ENCODE data around the gene SELENON. TPM values are rescaled to one million over a fixed set of nuclear protein-coding genes. Genes with fewer than 3 reads are reported as not detected.
A peak's percentile ranks its signal among the peaks of the same experiment; 100 is the strongest.

SELENON gene
- total RNA-seq, 2 donors from 2014 or later, result 22.8 to 27.4 TPM

DNA sequence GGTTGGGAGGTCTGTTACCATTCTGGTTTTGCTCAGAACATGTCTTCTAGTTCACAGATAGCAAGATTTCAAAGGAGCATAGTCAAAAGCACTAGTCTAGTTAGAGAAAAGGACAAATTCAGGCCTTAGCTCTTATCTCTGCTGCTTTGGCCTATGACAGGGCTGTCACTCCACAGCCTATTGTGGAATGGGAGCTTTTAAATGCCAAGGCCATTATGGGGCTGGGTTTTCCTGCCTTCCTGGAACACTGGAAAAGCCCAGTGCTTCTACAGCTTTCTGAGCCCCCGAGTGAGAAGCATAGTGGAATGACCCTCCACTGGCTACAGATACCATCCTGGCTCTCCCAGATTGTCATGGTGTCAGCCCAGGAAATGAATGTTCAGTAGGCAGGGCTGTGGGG is 29.1 kb downstream of the SELENON start:
- Histone ChIP-seq H3K4me3 (no peak overlapping the region), H3K36me3 (replicated peaks in 1 of 2; ENCODE audit: insufficient read depth in 1 of 2, low read depth in 2 of 2) (peaks cover 0 to 2% of the 10 kb centered on the region in 2 donors), H3K27ac (peak overlapping the region in 1 of 4 donors; percentile 3), H3K4me1 (peaks cover 28% of the 10 kb centered on the region), H3K9me3 (no peaks in the 10 kb centered on the region), H3K27me3 (no peaks in the 10 kb centered on the region)
- ATAC-seq (peak; percentile 30), DNase-seq (no peak)
- WGBS, 2 donors, result 18 to 40% methylated on average over 1 of the region's 1 CpG
- intact Hi-C loops (cut with DNase I), result no loop called here
- TF ChIP-seq, protein P1, sequence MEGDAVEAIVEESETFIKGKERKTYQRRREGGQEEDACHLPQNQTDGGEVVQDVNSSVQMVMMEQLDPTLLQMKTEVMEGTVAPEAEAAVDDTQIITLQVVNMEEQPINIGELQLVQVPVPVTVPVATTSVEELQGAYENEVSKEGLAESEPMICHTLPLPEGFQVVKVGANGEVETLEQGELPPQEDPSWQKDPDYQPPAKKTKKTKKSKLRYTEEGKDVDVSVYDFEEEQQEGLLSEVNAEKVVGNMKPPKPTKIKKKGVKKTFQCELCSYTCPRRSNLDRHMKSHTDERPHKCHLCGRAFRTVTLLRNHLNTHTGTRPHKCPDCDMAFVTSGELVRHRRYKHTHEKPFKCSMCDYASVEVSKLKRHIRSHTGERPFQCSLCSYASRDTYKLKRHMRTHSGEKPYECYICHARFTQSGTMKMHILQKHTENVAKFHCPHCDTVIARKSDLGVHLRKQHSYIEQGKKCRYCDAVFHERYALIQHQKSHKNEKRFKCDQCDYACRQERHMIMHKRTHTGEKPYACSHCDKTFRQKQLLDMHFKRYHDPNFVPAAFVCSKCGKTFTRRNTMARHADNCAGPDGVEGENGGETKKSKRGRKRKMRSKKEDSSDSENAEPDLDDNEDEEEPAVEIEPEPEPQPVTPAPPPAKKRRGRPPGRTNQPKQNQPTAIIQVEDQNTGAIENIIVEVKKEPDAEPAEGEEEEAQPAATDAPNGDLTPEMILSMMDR (IDR thresholded peaks at IDR 0.05), result no peak
- no peak for TF ChIP-seq POLR2A (IDR thresholded peaks at IDR 0.05)

DNA sequence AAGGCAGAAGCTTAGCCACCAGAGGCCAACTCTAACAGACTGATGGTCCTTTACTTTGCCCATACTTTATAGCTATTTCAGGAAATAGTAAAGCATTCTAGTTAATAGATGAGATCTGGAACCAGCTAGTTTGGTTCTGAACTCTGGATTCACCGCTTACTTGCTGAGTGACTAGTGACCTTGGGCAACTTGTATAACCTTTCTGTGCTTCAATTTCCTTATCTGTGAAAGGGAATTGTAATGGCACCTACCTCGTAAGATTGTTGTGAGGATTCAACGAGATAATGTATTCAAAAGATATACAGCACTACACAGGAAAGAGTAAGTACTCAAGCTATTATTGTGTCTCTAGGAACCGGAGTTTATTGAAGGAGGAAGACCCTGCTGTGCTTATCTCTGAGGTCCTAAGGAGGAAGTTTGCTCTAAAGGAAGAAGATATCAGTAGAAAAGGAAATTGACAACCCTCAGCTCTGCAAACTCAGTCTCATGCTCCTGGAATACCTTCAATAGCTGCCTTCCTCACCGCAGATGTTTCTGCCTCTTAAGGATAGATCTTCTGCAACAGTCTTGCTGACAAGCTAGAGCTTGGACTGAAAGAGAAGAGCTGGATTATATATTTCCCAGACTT is 31.7 kb downstream of the SELENON start:
- intact Hi-C loops (cut with DNase I), result loop anchor here (10.0 kb wide), 1 partner anchor 173 kb away; no protein-coding TSS in a partner anchor
- WGBS, 2 donors, result 28 to 34% methylated on average over 5 of the region's 5 CpGs
- H3K9me3 ChIP-seq, result no peaks in the 10 kb centered on the region
- peaks cover 0 to under 1% of the 10 kb centered on the region in 2 donors for H3K36me3 ChIP-seq (replicated peaks in 1 of 2; ENCODE audit: insufficient read depth in 1 of 2, low read depth in 2 of 2)
- no peaks in the 10 kb centered on the region for H3K27me3 ChIP-seq
- TF ChIP-seq, protein P1 (IDR thresholded peaks at IDR 0.05), result no peak
- no peak for TF ChIP-seq POLR2A (IDR thresholded peaks at IDR 0.05)
- no peak overlapping the region for H3K27ac ChIP-seq
- ATAC-seq (no peak), DNase-seq (no peak)
- peaks cover 28% of the 10 kb centered on the region for H3K4me1 ChIP-seq
- H3K4me3 ChIP-seq, result no peak overlapping the region

DNA sequence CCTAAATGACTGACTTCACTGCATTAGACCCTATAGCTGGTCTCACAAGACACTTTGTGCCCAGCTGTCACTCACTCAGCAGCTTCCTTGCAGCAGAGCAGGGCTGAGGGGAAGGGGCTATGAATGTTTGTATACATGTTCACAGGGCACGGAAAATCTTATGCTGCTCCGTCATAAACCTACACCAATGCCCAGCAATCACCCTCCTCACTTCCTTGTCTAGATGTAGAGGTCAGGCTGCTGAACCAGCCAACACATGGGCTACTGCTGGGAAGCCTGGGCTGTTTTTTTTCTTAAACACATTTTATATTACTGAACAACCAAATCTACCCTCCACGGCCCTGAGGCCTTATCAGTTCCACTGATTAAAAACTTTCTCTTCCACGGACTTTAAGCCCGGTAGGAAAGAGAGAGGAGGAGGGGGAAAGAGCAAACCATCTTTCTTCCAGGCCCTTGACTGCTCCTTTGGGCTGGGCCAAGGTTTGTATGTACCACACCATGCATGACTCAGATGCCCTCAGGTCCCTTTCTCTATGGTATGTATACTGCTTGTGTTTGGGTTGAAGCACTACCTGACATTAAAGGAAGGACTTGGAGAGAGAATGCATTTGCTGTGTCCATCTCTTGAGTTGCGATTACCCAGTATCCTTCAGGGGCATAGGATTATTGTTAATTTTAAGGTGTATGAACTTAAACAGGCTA is 32.5 kb downstream of the SELENON start:
- WGBS, 2 donors, result 39 to 43% methylated on average over 6 of the region's 6 CpGs
- Histone ChIP-seq H3K4me1 (peaks cover 35% of the 10 kb centered on the region), H3K27me3 (no peaks in the 10 kb centered on the region), H3K9me3 (no peaks in the 10 kb centered on the region), H3K4me3 (no peak overlapping the region), H3K27ac (peak overlapping the region in 2 of 4 donors; percentile 3 to 8), H3K36me3 (replicated peaks in 1 of 2; ENCODE audit: insufficient read depth in 1 of 2, low read depth in 2 of 2) (no peaks in the 10 kb centered on the region)
- DNase-seq (no peak), ATAC-seq (no peak)
- intact Hi-C loops (cut with DNase I), result loop anchor here (10.0 kb wide), 1 partner anchor 172 kb away; no protein-coding TSS in a partner anchor
- TF ChIP-seq, protein P1 (IDR thresholded peaks at IDR 0.05), result no peak
- no peak for TF ChIP-seq POLR2A (IDR thresholded peaks at IDR 0.05)

DNA sequence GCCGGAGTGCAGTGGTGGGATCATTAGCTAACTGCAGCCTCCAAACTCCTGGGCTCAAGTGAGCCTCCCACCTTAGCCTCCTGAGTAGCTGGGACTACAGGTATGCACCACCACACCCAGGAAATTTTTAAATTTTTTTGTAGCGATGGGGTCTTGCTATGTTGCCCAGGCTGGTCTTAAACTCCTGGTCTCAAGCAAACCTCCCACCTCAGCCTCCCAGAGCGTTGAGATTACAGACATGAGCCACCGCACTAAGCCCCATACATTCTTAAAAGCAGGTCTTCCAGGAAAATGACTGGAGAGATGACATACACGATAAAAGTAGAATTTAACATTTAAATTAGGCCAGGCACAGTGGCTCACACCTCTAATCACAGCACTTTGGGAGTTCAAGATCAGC is 33.2 kb downstream of the SELENON start:
- 90 to 97% methylated on average over 5 of the region's 5 CpGs for WGBS, 2 donors
- ATAC-seq, result no peak
- no peak overlapping the region for H3K4me3 ChIP-seq
- H3K27ac ChIP-seq, result no peak overlapping the region
- TF ChIP-seq, protein P1 (IDR thresholded peaks at IDR 0.05), result no peak
- TF ChIP-seq POLR2A (IDR thresholded peaks at IDR 0.05), result no peak
- no peaks in the 10 kb centered on the region for H3K27me3 ChIP-seq
- intact Hi-C loops (cut with DNase I), result loop anchor here (10.0 kb wide), 1 partner anchor 172 kb away; no protein-coding TSS in a partner anchor
- H3K36me3 ChIP-seq (replicated peaks in 1 of 2; ENCODE audit: insufficient read depth in 1 of 2, low read depth in 2 of 2), result no peaks in the 10 kb centered on the region
- no peaks in the 10 kb centered on the region for H3K9me3 ChIP-seq
- DNase-seq, result no peak
- H3K4me1 ChIP-seq, result peaks cover 37% of the 10 kb centered on the region
